OCI-LY1 (cell line): ENCODE data around the gene SORBS1.

Experiments used
- H2AFZ ChIP-seq: fragments of 200-600 bp; sonication (generic), shearing (Covaris generic); 2 replicates; pipeline ENCODE4 v1.6.0; 2014; ENCODE audit warnings: antibody characterized with exemption, mild to moderate bottlenecking, low read length
- H3F3A ChIP-seq: fragments of 200-600 bp; sonication (generic), shearing (Covaris generic); 2 replicates; pipeline ENCODE4 v1.6.0; 2014; ENCODE audit warnings: mild to moderate bottlenecking, antibody characterized with exemption, low read length, moderate library complexity; ENCODE audit not compliant: insufficient read depth
- H3K27ac ChIP-seq: fragments of 200-600 bp; sonication (generic); 2 replicates; pipeline ENCODE4 v1.5.1; 2014; ENCODE audit warnings: low read length, mixed run types, mild to moderate bottlenecking, low read depth; ENCODE audit not compliant: poor library complexity, severe bottlenecking
- H3K27me3 ChIP-seq: fragments of 200-600 bp; sonication (generic); 2 replicates; pipeline ENCODE4 v1.6.0; 2014; ENCODE audit warnings: antibody characterized with exemption, mild to moderate bottlenecking, low read length, moderate library complexity; ENCODE audit not compliant: insufficient read depth
- H3K36me3 ChIP-seq: fragments of 200-600 bp; sonication (generic); 2 replicates; pipeline ENCODE4 v1.6.1; 2014; ENCODE audit warnings: mild to moderate bottlenecking, antibody characterized with exemption, low read length, moderate library complexity, mixed read lengths; ENCODE audit not compliant: insufficient read depth
- H3K4me1 ChIP-seq: fragments of 200-600 bp; sonication (generic); 2 replicates; pipeline ENCODE4 v1.5.1; 2014; ENCODE audit warnings: mild to moderate bottlenecking, low read length, moderate library complexity; ENCODE audit not compliant: insufficient read depth, severe bottlenecking
- H3K4me2 ChIP-seq: fragments of 200-600 bp; sonication (generic), shearing (Covaris generic); 2 replicates; pipeline ENCODE4 v1.6.1; 2014; ENCODE audit warnings: low read length
- H3K4me3 ChIP-seq: fragments of 200-600 bp; sonication (generic); 2 replicates; pipeline ENCODE4 v1.5.1; 2014; ENCODE audit warnings: low read length, low read depth, mild to moderate bottlenecking, mixed read lengths; ENCODE audit not compliant: poor library complexity, severe bottlenecking
- H3K79me2 ChIP-seq: fragments of 200-600 bp; shearing (Covaris generic); 2 replicates; pipeline ENCODE4 v1.6.1; 2016; ENCODE audit warnings: mixed run types, low read length, mixed read lengths; ENCODE audit not compliant: insufficient read depth
- H3K9ac ChIP-seq: fragments of 200-600 bp; sonication (generic), shearing (Covaris generic); 2 replicates; pipeline ENCODE4 v1.6.1; 2014; ENCODE audit warnings: mild to moderate bottlenecking, low read length, mixed read lengths
- H3K9me2 ChIP-seq: fragments of 200-600 bp; sonication (generic), shearing (Covaris generic); 2 replicates; pipeline ENCODE4 v1.6.1; 2014; ENCODE audit warnings: low read depth, mild to moderate bottlenecking, low read length, mixed read lengths
- H3K9me3 ChIP-seq: fragments of 200-600 bp; shearing (Covaris generic); 2 replicates; pipeline ENCODE4 v1.6.1; 2014; ENCODE audit warnings: low read length, mixed read lengths
- H4K20me1 ChIP-seq: fragments of 200-600 bp; sonication (generic), shearing (Covaris generic); 2 replicates; pipeline ENCODE4 v1.6.0; 2016; ENCODE audit warnings: mild to moderate bottlenecking, low read length; ENCODE audit not compliant: insufficient read depth
- CTCF ChIP-seq: fragments of 200-600 bp; sonication (generic), shearing (Covaris generic); IDR thresholded peaks from 2 replicates; pipeline ENCODE4 v1.5.1; 2017; ENCODE audit warnings: mild to moderate bottlenecking, antibody characterized with exemption, low read length, moderate library complexity, mixed read lengths
- EZH2 ChIP-seq: fragments of 200-600 bp; sonication (generic), shearing (Covaris generic); IDR thresholded peaks from 2 replicates; pipeline ENCODE4 v1.8.0; 2017; ENCODE audit warnings: borderline replicate concordance, mixed run types, mild to moderate bottlenecking, antibody characterized with exemption, low read length, moderate library complexity, mixed read lengths

The SORBS1 gene

GRCh38 chr10:95502377-95502776 lies 58.8 kb downstream of the SORBS1 start:
- no peaks in the 10 kb centered on the region for H4K20me1 ChIP-seq
- H3K4me2 ChIP-seq, result no peak overlapping the region
- no peak overlapping the region for H3K27ac ChIP-seq
- H3K36me3 ChIP-seq, result no peaks in the 10 kb centered on the region
- H3K9ac ChIP-seq, result no peak overlapping the region
- H3K27me3 ChIP-seq, result no peaks in the 10 kb centered on the region
- H3K4me3 ChIP-seq, result no peak overlapping the region
- no peaks in the 10 kb centered on the region for H3K9me2 ChIP-seq
- no peak for TF ChIP-seq CTCF
- no peak for TF ChIP-seq EZH2
- H3F3A ChIP-seq, result no peaks in the 10 kb centered on the region
- no peaks in the 10 kb centered on the region for H3K4me1 ChIP-seq
- H2AFZ ChIP-seq, result no peak overlapping the region
- H3K79me2 ChIP-seq, result no peaks in the 10 kb centered on the region
- no peaks in the 10 kb centered on the region for H3K9me3 ChIP-seq

DNA sequence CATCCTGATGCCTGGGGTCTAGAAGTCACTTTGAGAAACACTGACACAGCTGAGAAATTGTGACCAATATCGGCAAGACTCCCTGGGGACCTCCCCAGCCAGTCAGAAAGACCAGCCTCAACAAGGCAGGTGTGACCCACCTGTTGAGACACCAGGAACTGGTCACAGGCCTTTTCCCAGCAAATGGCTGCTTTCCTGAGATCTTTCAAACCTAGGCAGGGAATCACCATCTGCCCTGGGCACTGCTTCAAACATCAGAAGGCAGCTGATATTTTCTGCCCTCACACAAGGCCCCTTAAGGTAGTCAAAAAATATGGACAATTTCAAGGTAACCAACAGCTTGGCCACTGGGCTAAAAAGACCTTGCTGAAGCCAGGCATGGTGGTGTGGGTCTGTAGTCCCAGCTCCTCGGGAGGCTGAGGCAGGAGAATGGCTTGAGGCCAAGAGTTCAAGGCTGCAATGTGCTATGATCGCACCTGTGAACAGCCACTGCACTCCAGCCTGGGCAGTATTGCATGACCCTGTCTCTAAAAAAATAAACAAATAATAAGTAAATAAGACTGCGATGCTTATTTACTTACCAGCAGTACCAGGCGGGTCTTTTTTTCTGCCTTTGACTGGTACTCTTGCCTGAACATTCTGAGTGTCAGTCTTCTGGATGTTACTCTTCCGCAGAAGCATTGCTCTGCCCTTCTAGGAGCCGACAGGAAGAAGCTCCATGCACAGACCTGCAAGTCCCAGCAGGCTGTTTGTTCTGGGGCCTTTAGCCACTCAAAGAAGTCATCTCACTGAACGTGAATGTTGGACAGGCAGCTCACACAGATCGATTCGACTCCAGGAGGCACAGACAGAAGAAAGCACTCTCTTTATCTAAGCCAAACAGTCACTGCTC lies 59.7 kb downstream of the SORBS1 start:
- Histone ChIP-seq H3K9me3 (no peaks in the 10 kb centered on the region), H3K4me3 (no peak overlapping the region), H3K27me3 (no peaks in the 10 kb centered on the region), H4K20me1 (no peaks in the 10 kb centered on the region), H3K79me2 (no peaks in the 10 kb centered on the region), H3F3A (no peaks in the 10 kb centered on the region), H3K4me1 (no peaks in the 10 kb centered on the region), H3K9ac (no peak overlapping the region), H3K4me2 (no peak overlapping the region), H3K27ac (no peak overlapping the region), H2AFZ (no peak overlapping the region), H3K9me2 (no peaks in the 10 kb centered on the region), H3K36me3 (no peaks in the 10 kb centered on the region)
- TF ChIP-seq CTCF, result no peak
- no peak for TF ChIP-seq EZH2

DNA sequence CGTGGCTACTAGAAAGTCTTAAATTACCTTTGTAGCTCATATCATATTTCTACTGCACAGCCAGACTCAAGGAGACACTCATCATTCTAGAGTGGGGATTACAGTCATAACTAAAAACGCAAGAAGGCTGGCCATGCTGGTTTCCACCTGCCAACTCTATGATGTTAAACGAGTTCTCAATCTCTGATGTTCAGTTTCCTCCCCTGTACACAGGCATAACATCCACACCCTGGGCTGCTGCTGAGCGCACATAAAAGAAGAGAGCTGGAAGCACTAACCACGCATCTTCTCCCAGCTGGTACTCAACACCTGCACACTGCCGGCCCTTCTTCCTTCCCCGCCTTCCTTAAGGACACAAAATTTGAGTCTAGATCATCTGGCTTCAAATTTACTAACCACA lies 60.5 kb downstream of the SORBS1 start:
- Histone ChIP-seq H3K4me1 (no peaks in the 10 kb centered on the region), H3K9me3 (no peaks in the 10 kb centered on the region), H4K20me1 (no peaks in the 10 kb centered on the region), H3K79me2 (no peaks in the 10 kb centered on the region), H2AFZ (no peak overlapping the region), H3F3A (no peaks in the 10 kb centered on the region), H3K9me2 (no peaks in the 10 kb centered on the region), H3K9ac (no peak overlapping the region), H3K27me3 (no peaks in the 10 kb centered on the region), H3K4me2 (no peak overlapping the region), H3K36me3 (no peaks in the 10 kb centered on the region), H3K27ac (no peak overlapping the region), H3K4me3 (no peak overlapping the region)
- no peak for TF ChIP-seq EZH2
- TF ChIP-seq CTCF, result no peak
